ENCODE results near the gene ACVR2B. TPM values are rescaled to one million over a fixed set of nuclear protein-coding genes. Genes with fewer than 3 reads are reported as not detected.

The ACVR2B gene
- total RNA-seq, 2 donors from 2014 or later, result 108 to 112 TPM

DNA sequence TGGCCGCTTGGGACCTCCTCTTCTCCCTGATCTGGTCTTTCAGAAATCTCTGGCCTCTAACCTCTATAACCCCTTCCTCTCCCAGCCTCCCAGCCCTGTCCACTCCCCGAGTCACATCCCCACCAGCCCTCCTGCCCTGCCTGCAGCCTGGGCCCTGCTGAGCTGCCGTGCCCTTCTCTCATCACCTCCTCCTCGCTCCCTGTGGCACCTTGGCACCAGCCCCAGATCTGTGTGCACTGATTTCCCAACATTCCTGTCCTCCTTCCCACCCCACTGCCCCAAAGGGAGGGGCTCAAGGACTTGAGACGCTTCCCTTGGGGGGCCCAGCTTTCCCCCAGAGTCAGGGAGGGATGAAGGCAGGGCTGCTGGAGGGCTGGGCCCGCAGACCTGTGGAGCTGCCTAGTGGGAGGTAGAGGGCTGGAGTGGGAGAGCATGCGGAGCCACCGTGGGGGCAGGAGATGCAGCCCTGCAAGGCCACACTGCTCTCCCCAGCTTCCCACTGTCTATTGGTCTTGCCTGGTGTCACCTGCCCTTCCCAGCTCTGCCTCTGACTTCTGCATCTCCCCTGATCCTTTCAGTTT lies 85.2 kb downstream of the ACVR2B start:
- H3K36me3 ChIP-seq (ENCODE audit: control insufficient read depth, insufficient read depth, low read length), result no peaks in the 10 kb centered on the region
- TF ChIP-seq CTCF (conservative IDR thresholded peaks at IDR 0.05), result no peak
- no peak overlapping the region for H3K4me3 ChIP-seq (ENCODE audit: low read length)
- H3K27ac ChIP-seq (ENCODE audit: low read depth, low read length), result no peak overlapping the region
- peaks cover 6% of the 10 kb centered on the region for H3K9me3 ChIP-seq (ENCODE audit: control insufficient read depth, low read length)
- no peak overlapping the region for H3K27ac Mint-ChIP-seq
- H3K9ac ChIP-seq (ENCODE audit: extremely low read depth, low read length, poor library complexity, severe bottlenecking), result no peak overlapping the region
- no peak overlapping the region for H3K4me3 Mint-ChIP-seq
- no peaks in the 10 kb centered on the region for H3K4me1 ChIP-seq (ENCODE audit: control insufficient read depth, insufficient read depth, low read length)
- H3K27me3 ChIP-seq (ENCODE audit: control insufficient read depth, insufficient read depth, low read length, poor library complexity, severe bottlenecking), result no peaks in the 10 kb centered on the region
- WGBS, 2 experiments (ENCODE audit: insufficient coverage in 1 of 2, insufficient read length in 1 of 2), result 93 to 100% methylated on average over 4 to 8 of the region's 8 CpGs
- peaks cover 16% of the 10 kb centered on the region for H3K9me3 Mint-ChIP-seq
- no peak for DNase-seq
- H3K4me1 Mint-ChIP-seq, result peaks cover 4% of the 10 kb centered on the region
- H3K36me3 Mint-ChIP-seq (ENCODE audit: low read depth), result peaks cover 17% of the 10 kb centered on the region
- H3K27me3 Mint-ChIP-seq (ENCODE audit: insufficient read depth), result no peaks in the 10 kb centered on the region

DNA sequence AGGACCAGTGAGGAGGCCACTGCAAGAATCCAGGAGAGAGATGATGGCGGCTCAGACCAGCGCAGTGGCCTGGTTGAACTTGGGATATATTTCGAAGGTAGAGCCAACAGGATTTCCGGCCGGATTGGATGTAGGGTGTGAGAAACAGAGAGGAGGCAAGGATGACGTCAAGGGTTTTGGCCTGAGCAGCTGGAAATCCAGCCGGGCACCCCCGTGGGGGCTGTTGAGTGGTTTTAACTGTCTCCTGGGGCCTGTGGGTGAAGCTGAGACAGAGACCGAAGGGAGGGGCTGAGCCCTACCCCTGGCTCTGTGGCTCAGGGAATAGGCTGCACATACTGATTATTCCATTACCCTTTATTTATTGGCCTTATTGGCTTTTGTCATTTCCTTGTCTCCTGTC lies 88.1 kb downstream of the ACVR2B start:
- H3K9ac ChIP-seq (ENCODE audit: extremely low read depth, low read length, poor library complexity, severe bottlenecking), result no peak overlapping the region
- peaks cover 3% of the 10 kb centered on the region for H3K4me1 Mint-ChIP-seq
- no peaks in the 10 kb centered on the region for H3K4me1 ChIP-seq (ENCODE audit: control insufficient read depth, insufficient read depth, low read length)
- no peak overlapping the region for H3K4me3 ChIP-seq (ENCODE audit: low read length)
- no peaks in the 10 kb centered on the region for H3K9me3 ChIP-seq (ENCODE audit: control insufficient read depth, low read length)
- peaks cover under 1% of the 10 kb centered on the region for H3K9me3 Mint-ChIP-seq
- TF ChIP-seq CTCF (conservative IDR thresholded peaks at IDR 0.05), result no peak
- no peaks in the 10 kb centered on the region for H3K27me3 ChIP-seq (ENCODE audit: control insufficient read depth, insufficient read depth, low read length, poor library complexity, severe bottlenecking)
- WGBS, 2 experiments (ENCODE audit: insufficient coverage in 1 of 2, insufficient read length in 1 of 2), result 90 to 96% methylated on average over 4 to 9 of the region's 9 CpGs
- no peaks in the 10 kb centered on the region for H3K27me3 Mint-ChIP-seq (ENCODE audit: insufficient read depth)
- H3K4me3 Mint-ChIP-seq, result no peak overlapping the region
- no peak overlapping the region for H3K27ac Mint-ChIP-seq
- DNase-seq, result no peak
- no peak overlapping the region for H3K27ac ChIP-seq (ENCODE audit: low read depth, low read length)
- H3K36me3 Mint-ChIP-seq (ENCODE audit: low read depth), result peaks cover under 1% of the 10 kb centered on the region
- H3K36me3 ChIP-seq (ENCODE audit: control insufficient read depth, insufficient read depth, low read length), result no peaks in the 10 kb centered on the region

Other genes starting within 250 kb of the ACVR2B start
- gene SLC22A13, start 188.1 kb upstream of the ACVR2B start, total RNA-seq, result under 1 TPM; 0.13 to 0.33 TPM
- under 1 TPM in 1 of 2 donors, not detected in 1; 0.20 TPM for gene SLC22A14, start 171.6 kb upstream of the ACVR2B start, total RNA-seq
- gene XYLB, start 107.1 kb upstream of the ACVR2B start, total RNA-seq, result 1 to 10 TPM; 4.7 to 6.3 TPM
- gene EXOG, start 42.5 kb downstream of the ACVR2B start, total RNA-seq, result 10 to 100 TPM; 11.9 to 13.8 TPM
- 1 to 10 TPM; 4.5 to 5.6 TPM for gene SCN5A, start 195.8 kb downstream of the ACVR2B start, total RNA-seq